Fibroblast of skin of back (primary cell): ENCODE data around the gene TBL3.

Experiments
- DNase-seq: peaks from one replicate; pipeline ENCODE4 v3.0.0-alpha.2; 2013

TBL3 gene

DNA sequence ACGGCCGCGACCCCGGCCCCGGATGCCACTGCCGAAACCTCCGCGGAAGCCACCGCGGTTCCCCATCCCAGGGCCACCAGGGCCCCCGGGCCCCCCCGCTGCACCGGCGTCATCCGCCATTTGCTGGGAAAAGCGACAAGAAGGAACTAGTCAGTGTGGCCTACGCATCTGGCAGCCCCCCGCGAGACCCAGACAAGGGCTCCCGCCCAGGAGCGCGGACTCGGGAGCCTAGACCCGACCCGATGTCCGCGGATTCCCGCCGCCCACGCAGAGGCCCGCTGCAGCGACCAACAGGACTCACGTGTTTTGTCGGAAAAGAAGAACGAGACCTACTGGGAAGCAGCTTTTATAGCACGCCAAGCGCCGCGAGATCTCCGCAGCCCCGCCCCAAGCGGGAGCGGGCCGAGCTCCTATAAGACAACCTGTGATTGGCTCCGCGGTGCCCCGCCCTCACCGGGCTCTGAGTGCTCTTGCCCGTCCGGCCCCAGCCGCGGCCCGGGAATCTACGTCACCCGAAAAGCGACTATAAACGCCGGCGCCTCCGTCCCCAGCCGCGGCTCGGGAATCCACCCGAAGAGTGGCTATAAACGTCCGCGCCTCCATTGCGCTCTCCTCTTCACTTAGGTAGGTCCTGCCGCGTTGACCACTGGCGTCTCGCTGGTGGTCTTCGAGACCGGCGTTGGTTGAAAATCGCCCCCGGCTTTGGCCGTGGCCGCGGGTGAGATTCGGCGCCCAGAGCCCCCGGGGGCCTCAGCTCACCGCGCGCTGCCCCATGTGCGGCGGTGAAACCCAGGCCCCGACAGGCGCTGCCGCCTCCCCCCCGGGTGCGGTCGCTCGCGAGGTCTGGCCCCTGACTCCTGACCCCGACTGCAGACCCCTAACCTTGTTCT lies 7.1 kb upstream of the TBL3 start, which contains the start of gene RPS2:
RPS2 (minus strand) TSS at position 321 of the 890 bp plus-strand sequence; CDS start at position 120, 201 bp downstream.
- DNase-seq, result peak; percentile 98

GRCh38 chr16:1965396-1966001 lies 6.4 kb upstream of the TBL3 start:
- no peak for DNase-seq

- no peak for DNase-seq
Observed at GRCh38 chr16:1966460-1966859, 5.4 kb upstream of the TBL3 start, which contains the start of gene RNF151. TSS of gene RNF151 (plus strand) at chr16:1966856. CDS start at chr16:1966882, 26 bp downstream.

- no peak for DNase-seq
Observed at GRCh38 chr16:1968146-1968953, 3.5 kb upstream of the TBL3 start.

DNA sequence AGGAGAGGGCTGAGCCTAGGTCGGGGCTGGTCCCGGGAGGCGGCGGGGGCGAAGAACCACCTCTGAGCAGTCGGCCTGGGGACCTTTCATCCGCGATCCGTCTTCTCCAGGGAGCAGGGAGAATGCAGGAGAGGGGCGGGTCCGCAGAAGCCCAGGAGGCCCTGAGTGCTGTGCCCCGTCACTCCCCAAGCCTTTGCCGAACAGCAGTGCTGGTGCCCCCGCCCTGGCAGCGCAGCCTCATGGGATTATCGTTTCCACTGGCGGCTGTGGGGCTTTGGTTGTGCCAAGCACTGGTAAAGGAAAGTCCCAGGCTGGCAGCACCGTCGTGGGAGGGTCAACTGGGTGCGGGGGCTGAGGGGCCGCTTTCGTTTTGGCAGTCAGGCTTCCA lies 631 bp downstream of the TBL3 start:
- peak; percentile 30 for DNase-seq

DNA sequence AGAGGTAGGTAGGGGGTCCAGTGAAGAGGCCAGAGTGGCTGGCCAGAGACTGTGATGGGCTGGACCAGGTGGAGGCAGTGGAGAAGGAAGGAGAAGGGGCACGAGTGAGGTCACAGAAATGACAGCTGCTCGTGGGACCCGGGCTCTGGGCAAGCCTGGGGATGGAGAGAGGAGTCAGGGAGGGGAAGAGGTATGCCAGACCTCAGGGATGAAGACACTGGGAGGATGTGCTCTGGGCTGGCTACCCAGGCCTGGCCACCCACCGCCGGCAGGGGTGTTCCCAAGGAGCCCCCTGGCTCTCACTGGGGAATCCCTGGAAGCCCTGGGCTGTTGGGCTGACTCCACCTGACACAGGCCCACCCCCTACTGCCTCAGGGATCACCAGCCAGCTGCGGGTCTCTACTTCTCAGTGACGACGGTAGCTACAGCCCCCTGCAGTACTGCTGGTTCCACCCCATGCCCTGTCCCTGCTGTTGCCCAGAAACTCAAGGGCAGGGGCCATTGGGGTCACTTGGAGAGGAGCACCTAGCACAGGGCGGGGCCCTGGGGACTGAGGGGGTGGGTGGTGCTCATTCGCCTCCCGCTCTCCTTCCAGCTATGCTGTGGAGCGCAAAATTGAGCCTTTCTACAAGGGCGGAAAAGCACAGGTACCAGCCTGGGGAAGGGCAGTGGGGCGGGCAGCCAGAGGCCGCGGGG lies 1.8 kb downstream of the TBL3 start:
- DNase-seq, result no peak

- DNase-seq, result no peak
Observed at GRCh38 chr16:1974157-1975070, 2.6 kb downstream of the TBL3 start.

DNA sequence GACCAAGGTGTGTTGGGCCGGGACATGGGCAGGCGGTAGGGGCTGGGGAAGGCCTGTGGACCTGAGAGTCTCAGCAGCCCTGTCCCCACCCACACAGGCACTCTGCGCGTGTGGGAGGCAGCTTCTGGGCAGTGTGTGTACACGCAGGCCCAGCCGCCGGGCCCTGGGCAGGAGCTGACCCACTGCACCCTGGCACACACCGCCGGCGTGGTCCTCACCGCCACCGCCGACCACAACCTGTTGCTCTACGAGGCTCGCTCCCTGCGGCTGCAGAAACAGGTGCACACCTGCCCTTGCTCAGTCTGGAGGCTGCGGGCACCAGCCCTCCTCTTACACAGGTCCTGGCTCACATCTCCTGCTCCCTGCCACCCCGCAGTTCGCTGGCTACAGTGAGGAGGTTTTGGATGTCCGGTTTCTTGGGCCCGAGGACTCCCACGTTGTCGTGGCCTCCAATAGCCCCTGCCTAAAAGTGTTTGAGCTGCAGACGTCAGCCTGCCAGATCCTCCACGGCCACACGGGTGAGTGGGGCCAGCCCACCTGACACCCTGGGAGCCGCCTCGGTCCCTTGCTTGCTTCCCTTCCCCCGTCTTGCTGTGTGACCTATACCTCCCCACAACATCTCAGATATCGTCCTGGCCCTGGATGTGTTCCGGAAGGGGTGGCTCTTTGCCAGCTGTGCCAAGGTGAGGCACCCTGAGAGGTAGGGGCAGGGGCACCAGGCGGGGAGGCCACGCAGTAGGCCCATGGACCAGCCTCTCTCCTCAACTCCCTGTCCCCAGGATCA lies 3.8 kb downstream of the TBL3 start:
- no peak for DNase-seq

DNA sequence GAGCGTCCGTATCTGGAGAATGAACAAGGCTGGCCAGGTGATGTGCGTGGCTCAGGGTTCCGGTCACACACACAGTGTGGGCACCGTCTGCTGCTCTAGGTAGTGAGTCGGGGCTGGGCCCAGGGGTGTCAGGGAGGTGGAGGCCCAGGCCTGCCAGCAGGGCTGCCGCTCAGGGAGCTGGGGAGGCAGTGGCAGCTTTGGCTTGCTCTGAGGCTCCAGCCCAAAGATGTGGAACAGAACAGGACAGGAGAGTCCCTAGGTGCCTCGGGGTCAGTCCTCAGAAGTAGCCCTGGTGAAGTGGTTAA lies 4.3 kb downstream of the TBL3 start:
- DNase-seq, result no peak

- DNase-seq, result no peak
Observed at GRCh38 chr16:1976951-1977874, 5.4 kb downstream of the TBL3 start.

- DNase-seq, result no peak
Observed at GRCh38 chr16:1977875-1978268, 6.0 kb downstream of the TBL3 start.

DNA sequence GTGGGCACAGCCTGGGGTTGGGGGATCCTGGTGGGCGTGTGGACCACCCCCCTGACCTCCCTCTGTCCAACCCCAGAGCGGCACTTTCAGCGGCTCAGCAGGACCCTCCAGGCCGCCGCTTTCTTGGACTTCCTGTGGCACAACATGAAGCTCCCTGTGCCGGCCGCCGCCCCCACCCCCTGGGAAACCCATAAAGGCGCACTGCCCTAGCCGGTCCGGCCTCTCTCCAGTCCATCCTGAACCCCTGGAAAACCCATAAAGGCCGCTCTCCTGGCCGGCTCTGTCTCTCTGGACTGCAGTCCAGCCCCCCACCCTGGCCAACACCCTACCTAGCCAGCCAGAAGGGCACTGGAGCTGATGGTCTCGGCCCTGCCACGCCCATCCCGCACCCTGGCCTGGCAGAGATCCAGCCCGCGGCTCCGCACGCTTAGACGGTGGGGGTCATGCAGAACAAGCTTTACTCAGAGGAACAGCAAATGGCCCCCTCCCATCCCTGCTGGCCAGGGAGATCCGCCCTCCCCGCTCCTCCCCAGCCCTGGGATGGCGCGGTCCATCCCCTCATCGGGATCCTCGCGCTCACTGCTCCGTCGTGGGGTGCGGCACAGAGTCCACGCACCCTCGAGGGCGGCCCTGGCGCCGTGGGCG lies 6.7 kb downstream of the TBL3 start:
- no peak for DNase-seq

DNA sequence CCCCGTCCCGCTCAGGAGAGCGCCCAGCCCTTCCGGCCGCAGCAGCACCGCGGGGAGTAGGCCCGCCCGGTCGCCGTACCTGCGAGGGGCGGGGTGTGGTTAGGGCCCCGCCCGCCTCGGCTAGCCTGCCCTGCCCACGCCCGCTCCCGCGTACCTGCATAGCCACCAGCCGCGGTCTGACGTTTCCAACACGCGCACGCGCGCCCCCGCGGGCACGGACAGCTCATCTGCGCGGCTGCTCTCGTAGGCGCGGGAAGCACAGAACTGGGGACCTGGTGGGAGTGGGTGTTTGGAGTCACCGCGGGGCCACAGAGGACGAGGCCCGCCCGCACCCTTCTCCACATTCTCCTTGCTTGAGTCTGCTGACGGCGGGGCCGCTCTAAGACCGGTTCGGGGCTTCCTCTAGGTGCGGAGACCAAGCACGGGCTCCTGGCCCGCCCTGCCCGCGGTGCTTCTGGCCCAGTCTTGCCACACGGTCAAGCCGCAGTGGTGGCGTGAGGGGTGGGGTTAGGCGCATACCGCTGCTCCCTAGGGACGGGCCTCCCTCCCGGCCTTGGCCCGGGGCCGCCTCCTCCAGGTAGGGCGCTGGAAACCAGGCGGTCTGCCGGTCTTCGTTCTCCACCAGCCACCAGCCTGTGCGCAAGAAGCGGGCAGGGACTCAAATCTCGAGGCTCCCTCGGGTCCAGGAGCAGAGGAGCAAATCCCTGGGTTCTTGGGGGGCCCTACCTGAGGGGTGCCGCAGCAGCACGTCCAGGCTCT lies 7.6 kb downstream of the TBL3 start:
- DNase-seq, result no peak

DNA sequence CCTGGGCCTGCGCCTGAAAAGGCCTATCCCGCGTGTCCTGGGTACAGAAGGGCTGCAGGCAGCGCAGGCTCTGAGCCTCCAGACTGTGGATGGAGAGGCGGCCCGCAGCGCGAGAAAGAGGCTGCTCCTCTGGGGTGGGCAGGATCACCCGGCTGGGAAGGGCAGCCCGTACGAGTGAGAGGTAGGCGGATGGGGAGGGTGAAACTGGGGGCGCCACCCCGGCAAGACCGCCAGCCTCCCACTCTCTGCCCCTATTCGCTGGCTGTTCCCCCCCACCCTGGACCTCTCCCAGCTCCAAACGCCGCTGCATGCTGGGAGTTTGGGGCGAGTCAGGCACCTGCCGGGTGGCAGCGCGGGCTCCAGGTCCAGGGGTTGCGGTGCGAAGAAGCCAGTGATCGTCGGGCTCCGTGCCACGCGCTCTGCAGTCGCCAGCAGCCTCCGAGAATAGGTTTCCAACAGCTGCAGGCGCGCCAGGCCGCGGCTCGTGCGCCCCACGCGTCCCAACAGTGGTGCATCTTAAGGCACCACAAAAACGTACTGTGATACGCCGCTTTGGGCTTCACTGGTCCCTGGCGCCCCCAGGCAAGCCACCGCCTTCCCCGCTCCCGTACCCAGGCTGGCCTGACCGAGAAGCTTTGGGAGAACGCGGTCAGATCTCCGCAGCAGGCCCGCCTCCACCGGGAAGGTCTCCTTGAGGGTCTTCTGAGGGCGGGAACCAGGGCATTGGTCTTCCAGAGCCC lies 8.3 kb downstream of the TBL3 start:
- DNase-seq, result no peak

- DNase-seq, result no peak
Observed at GRCh38 chr16:1980770-1981087, 8.9 kb downstream of the TBL3 start.

DNA sequence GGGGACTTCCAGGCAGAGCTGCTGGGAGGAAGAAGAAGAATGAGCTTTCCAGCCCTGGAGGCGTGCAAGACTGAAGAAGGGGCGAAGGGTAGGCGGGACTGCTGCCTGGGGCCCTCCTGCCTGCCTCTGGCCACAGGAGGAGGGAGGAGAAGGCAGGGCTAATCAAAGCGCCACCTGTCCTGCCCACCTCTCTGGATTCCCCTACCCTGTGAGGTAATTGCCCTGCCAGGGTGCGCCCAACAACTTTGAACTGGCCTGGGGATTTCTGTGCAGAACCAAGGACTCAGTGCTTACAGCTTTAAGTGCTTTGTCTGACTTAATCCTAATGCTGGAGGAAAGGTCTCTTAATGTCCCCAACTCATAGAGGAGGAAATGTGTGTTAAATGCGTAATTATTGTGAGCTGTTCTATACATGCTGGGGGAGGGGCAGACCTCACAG lies 9.6 kb downstream of the TBL3 start, which contains the start of gene NOXO1:
NOXO1 (minus strand) TSS at position 72 of the 439 bp plus-strand sequence. CDS start 290 bp downstream, outside the sequence.
- no peak for DNase-seq

GRCh38 chr16:1982013-1982433 lies 10.2 kb downstream of the TBL3 start:
- no peak for DNase-seq
